ENCODE data around the gene RPTOR.

GRCh38 chr17:80804466-80804865, 259.8 kb downstream of the RPTOR start:
- TF ChIP-seq CTCF (conservative IDR thresholded peaks at IDR 0.05; ENCODE audit: low read depth, low read length) (no peak), EZH2phosphoT487 (IDR thresholded peaks at IDR 0.05; ENCODE audit: borderline replicate concordance, low read length) (no peak), EZH2 (IDR thresholded peaks at IDR 0.05; ENCODE audit: low read length, unreplicated experiment) (no peak)
